Sigmoid colon (tissue), 7 donors: ENCODE results near the gene ERI3. TPM values are rescaled to one million over a fixed set of nuclear protein-coding genes. Genes with fewer than 3 reads are reported as not detected.

Experiments used
- DNase-seq: peaks from one replicate; pipeline ENCODE4 v3.0.0-alpha.2; 2019
- H3K27ac ChIP-seq, 4 donors: fragments of 200-600 bp; sonication (generic); one replicate each; pipeline ENCODE4 v1.5.1; 2016 to 2019; ENCODE audit warnings: mild to moderate bottlenecking in 1 of 4
- H3K27me3 ChIP-seq, 3 donors: fragments of 200-600 bp; sonication (generic); one replicate each; pipeline ENCODE4 v1.5.1; 2019; ENCODE audit warnings: mild to moderate bottlenecking in 1 of 3
- H3K36me3 ChIP-seq, 4 donors: fragments of 200-600 bp; sonication (generic); one replicate each; pipeline ENCODE4 v1.5.1; 2016 to 2019
- H3K4me1 ChIP-seq, 4 donors: fragments of 200-600 bp; sonication (generic); one replicate each; pipeline ENCODE4 v1.5.1; 2017 to 2019
- H3K4me3 ChIP-seq, 4 donors: fragments of 200-600 bp; sonication (generic); one replicate each; pipeline ENCODE4 v1.5.1; 2017 to 2019; ENCODE audit warnings: mild to moderate bottlenecking in 2 of 4, moderate library complexity in 1 of 4
- H3K9me3 ChIP-seq, 4 donors: fragments of 200-600 bp in 3 of 4; sonication (generic) in 3 of 4; one replicate each; pipeline versions ENCODE4 v1.5.1 to v1.6.1; 2013 to 2019
- EP300 ChIP-seq, 4 donors: sonication (generic); formaldehyde crosslinking; IDR thresholded peaks; one replicate each; pipeline ENCODE4 v1.6.1; 2017; ENCODE audit warnings: antibody characterized with exemption in 4 of 4
- POLR2A ChIP-seq, 2 donors: fragments of 450-650 bp; IDR thresholded peaks; one replicate each; pipeline ENCODE4 v1.6.1; 2016; ENCODE audit warnings: antibody characterized with exemption in 2 of 2, mild to moderate bottlenecking in 2 of 2, moderate library complexity in 2 of 2
- POLR2AphosphoS5 ChIP-seq, 4 donors: sonication (generic); formaldehyde crosslinking; IDR thresholded peaks; one replicate each; pipeline ENCODE4 v1.6.1; 2017; ENCODE audit warnings: antibody characterized with exemption in 4 of 4
- WGBS, 2 donors: extraction: QIAGEN DNeasy Blood & Tissue Kit; methylation state at CpG; one replicate each; pipeline ENCODE4 v1.1.7; 2013; 5-methylcytosine and 5-hydroxymethylcytosine counted together
- intact Hi-C: fragments of 100-400 bp; cut with DNase I; formaldehyde crosslinking; loops from one replicate; pipeline ENCODE4 v1.15.1; 2023
- polyA plus RNA-seq, 3 donors: library from polyadenylated mRNA; stranded (reverse); fragments of 200-250 nt; gene quantifications; one replicate each; pipeline ENCODE4 v1.2.3, GENCODE V29; 2013
- total RNA-seq, 4 donors: library from RNA; depleted of rRNA; stranded (reverse); fragments of >200 nt; gene quantifications; one replicate each; pipeline ENCODE4 v1.1.0, GENCODE V29; 2016
- TF ChIP-seq, protein P1 (sequence below), 4 experiments: fragments of 450-650 bp in 3 of 4; fragments of 200-600 bp in 1 of 4; IDR thresholded peaks; one replicate each; pipeline ENCODE4 v1.5.1; 2016 to 2019; ENCODE audit warnings: antibody characterized with exemption in 4 of 4, mild to moderate bottlenecking in 3 of 4, moderate library complexity in 2 of 4
- donor health status: healthy with polysubstance abuse.
- donor health status: Bipolar disorder and iron deficiency.
- donor health status: healthy.

The ERI3 gene
- total and polyA plus RNA-seq, 7 donors: 25.6 to 88.3 (median 40.3) TPM

DNA sequence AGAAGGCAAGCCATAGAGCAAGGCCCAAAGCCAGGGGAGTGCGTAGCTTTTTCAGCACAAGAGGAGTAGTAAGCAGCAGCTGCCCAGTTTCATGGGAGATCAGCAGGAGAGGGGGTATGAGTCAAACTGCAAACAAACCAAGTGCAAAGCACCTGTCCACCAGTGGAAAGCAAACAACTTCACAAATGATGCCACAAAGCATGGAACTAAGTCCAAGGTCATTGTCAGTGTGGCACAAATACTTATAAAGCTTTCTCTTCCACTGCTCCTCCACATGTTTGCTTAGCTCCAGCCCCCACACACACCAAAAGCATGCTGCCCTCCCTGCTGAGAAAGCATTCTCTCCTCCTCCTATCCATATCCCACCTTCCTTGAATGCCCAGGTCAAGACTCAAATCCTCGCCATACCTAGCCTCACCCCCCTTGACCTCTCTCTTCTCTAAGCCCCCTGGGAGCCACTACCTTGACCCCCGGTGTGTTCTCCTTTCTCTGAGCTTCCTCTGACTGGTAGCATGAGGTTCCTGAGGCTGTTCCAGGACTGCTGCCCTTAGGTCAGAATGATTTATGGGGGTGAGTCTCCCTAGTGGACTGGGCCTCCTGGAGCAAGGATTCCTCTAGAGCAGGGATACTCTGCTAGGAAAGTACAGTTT, 71.4 kb downstream of the ERI3 start:
- Histone ChIP-seq H3K27me3 (no peaks in the 10 kb centered on the region), H3K4me3 (no peak overlapping the region), H3K4me1 (no peaks in the 10 kb centered on the region), H3K9me3 (no peaks in the 10 kb centered on the region), H3K36me3 (peaks cover 4 to 69% (median 11%) of the 10 kb centered on the region in 4 donors), H3K27ac (no peak overlapping the region)
- no peak for DNase-seq
- TF ChIP-seq, protein P1, sequence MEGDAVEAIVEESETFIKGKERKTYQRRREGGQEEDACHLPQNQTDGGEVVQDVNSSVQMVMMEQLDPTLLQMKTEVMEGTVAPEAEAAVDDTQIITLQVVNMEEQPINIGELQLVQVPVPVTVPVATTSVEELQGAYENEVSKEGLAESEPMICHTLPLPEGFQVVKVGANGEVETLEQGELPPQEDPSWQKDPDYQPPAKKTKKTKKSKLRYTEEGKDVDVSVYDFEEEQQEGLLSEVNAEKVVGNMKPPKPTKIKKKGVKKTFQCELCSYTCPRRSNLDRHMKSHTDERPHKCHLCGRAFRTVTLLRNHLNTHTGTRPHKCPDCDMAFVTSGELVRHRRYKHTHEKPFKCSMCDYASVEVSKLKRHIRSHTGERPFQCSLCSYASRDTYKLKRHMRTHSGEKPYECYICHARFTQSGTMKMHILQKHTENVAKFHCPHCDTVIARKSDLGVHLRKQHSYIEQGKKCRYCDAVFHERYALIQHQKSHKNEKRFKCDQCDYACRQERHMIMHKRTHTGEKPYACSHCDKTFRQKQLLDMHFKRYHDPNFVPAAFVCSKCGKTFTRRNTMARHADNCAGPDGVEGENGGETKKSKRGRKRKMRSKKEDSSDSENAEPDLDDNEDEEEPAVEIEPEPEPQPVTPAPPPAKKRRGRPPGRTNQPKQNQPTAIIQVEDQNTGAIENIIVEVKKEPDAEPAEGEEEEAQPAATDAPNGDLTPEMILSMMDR (IDR thresholded peaks at IDR 0.05): no peak
- no peak for TF ChIP-seq EP300 (IDR thresholded peaks at IDR 0.05)
- no peak for TF ChIP-seq POLR2AphosphoS5 (IDR thresholded peaks at IDR 0.05)
- TF ChIP-seq POLR2A (IDR thresholded peaks at IDR 0.05): no peak
- WGBS, 2 donors: 65 to 83% methylated on average over 3 of the region's 3 CpGs
- intact Hi-C loops: no loop called here

DNA sequence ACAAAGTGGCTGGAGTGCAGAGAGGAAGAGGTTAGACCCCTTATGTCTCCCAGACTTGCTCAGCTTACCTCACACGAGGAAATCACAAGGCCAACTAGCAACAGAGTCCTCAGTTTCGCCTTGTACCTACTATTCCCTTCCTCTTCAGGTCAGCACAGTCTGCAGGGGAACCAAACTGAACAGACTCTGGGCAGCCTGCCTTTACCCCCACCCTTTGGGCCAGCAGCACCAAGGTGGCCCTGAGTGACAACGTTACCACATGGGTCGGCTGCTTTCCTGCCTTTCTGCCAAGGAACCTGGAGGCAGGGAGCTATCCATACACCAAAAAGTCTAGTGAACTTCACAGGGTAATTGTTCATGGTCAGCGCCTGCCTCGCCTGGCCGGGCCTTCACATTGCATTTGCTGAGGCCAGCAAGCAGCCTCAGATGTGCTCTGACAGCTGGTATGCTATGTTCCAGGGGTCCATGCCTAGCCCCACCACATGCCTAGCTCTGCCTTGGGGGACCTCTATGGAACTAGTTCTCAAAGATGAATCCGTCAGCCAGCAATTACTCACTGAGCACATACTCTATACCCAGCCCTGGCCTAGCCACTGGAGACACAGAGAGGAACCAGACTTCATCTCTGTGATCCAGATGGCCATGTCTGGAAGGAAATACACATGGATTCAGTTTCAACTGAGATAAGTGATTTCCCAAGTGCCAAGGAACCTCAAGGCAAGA, 72.2 kb downstream of the ERI3 start:
- Histone ChIP-seq H3K27ac (no peak overlapping the region), H3K36me3 (peaks cover 4 to 61% (median 11%) of the 10 kb centered on the region in 4 donors), H3K4me3 (no peak overlapping the region), H3K4me1 (no peaks in the 10 kb centered on the region), H3K9me3 (no peaks in the 10 kb centered on the region), H3K27me3 (no peaks in the 10 kb centered on the region)
- no peak for DNase-seq
- 94 to 95% methylated on average over 8 of the region's 8 CpGs for WGBS, 2 donors
- TF ChIP-seq POLR2A (IDR thresholded peaks at IDR 0.05): no peak
- TF ChIP-seq POLR2AphosphoS5 (IDR thresholded peaks at IDR 0.05): no peak
- TF ChIP-seq, protein P1 (IDR thresholded peaks at IDR 0.05): no peak
- no peak for TF ChIP-seq EP300 (IDR thresholded peaks at IDR 0.05)
- intact Hi-C loops: no loop called here

GRCh38 chr1:44281962-44282703, 72.9 kb downstream of the ERI3 start:
- Histone ChIP-seq H3K9me3 (no peaks in the 10 kb centered on the region), H3K36me3 (peaks cover 4 to 54% (median 11%) of the 10 kb centered on the region in 4 donors), H3K4me1 (no peaks in the 10 kb centered on the region), H3K27me3 (no peaks in the 10 kb centered on the region), H3K4me3 (no peak overlapping the region), H3K27ac (no peak overlapping the region)
- TF ChIP-seq EP300 (IDR thresholded peaks at IDR 0.05): no peak
- TF ChIP-seq POLR2A (IDR thresholded peaks at IDR 0.05): no peak
- TF ChIP-seq, protein P1 (IDR thresholded peaks at IDR 0.05): no peak
- TF ChIP-seq POLR2AphosphoS5 (IDR thresholded peaks at IDR 0.05): no peak
- DNase-seq: no peak
- intact Hi-C loops: no loop called here
- 51 to 70% methylated on average over 1 of the region's 1 CpG for WGBS, 2 donors

DNA sequence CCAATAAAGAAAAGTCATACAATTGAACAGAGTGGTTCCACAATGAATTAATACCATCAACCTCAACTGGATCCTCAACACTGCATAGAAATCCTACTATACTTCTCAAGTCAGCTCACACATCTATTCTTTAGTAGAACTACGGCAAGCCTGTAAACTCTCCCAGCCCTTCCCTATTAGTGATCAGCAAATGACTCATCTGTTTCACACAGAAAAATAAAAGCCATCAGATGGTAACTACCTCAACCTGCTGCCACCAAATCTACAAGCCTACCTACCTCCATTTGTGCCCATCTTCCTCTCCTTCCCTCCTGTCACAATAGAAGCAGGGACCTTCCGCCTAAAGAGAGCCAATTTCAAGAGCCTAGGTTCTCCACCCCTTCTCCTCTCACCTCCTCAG, 78.2 kb downstream of the ERI3 start:
- WGBS, 2 donors: 87% methylated on average over 2 of the region's 2 CpGs
- peaks cover 0 to 8% (median 0%) of the 10 kb centered on the region in 4 donors for H3K36me3 ChIP-seq
- DNase-seq: no peak
- TF ChIP-seq, protein P1 (IDR thresholded peaks at IDR 0.05): no peak
- TF ChIP-seq POLR2AphosphoS5 (IDR thresholded peaks at IDR 0.05): no peak
- no peak for TF ChIP-seq POLR2A (IDR thresholded peaks at IDR 0.05)
- no peaks in the 10 kb centered on the region for H3K27me3 ChIP-seq
- H3K27ac ChIP-seq: no peak overlapping the region
- H3K9me3 ChIP-seq: no peaks in the 10 kb centered on the region
- peaks cover 0 to 6% (median 4%) of the 10 kb centered on the region in 4 donors for H3K4me1 ChIP-seq
- intact Hi-C loops: no loop called here
- H3K4me3 ChIP-seq: no peak overlapping the region
